ENCODE measurements around the gene WNT9A.
"Not testable (repeated sequence)": the region's sequence is repeated elsewhere in the genome, so short reads cannot be mapped to it uniquely, and the experiment has no call there.

WNT9A gene, protein sequence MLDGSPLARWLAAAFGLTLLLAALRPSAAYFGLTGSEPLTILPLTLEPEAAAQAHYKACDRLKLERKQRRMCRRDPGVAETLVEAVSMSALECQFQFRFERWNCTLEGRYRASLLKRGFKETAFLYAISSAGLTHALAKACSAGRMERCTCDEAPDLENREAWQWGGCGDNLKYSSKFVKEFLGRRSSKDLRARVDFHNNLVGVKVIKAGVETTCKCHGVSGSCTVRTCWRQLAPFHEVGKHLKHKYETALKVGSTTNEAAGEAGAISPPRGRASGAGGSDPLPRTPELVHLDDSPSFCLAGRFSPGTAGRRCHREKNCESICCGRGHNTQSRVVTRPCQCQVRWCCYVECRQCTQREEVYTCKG

DNA sequence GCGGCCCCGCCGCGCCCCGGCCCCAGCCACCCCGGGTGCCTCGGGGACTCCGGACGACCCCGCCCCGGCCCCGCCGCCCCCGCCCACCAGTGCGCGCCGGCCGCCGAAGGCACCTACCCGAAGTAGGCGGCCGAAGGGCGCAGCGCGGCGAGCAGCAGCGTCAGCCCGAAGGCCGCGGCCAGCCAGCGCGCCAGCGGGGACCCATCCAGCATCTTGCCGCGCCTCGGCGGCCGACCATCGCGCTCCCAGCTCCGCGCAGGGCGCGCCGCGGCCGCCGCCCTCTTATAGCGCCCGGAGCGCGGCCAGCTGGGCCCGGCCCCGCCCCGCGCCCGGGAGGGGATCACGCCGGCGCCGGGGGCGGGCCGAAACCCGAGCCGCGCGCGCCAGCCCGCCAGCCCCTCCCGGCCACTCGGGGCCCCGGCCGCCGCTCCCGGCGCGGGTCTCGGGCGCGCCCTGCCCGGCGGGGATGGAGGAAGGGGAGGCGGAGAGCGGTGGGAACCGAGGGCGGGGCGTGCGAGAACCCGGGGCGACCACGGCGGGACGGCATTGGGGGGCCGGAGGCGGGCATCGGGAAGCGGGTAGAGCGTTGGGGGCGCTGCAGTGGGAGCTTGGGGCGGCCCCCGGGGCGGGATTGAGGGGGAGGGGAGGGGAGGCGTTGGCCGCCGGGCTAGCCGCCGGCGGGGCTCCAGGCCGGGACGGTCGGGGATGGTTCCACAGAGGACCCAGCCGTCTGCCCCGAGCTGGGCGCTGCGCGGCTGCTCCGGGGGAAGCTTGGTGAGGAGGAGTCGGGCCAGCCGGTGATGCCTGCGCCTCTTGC is at the start of gene WNT9A:
Gene WNT9A, minus strand, starts transcription at position 257 of the 817 bp plus-strand sequence. Its CDS starts 45 bp downstream, at position 212.
- peak; percentile 95 for DNase-seq (ENCODE audit: low spot score)

DNA sequence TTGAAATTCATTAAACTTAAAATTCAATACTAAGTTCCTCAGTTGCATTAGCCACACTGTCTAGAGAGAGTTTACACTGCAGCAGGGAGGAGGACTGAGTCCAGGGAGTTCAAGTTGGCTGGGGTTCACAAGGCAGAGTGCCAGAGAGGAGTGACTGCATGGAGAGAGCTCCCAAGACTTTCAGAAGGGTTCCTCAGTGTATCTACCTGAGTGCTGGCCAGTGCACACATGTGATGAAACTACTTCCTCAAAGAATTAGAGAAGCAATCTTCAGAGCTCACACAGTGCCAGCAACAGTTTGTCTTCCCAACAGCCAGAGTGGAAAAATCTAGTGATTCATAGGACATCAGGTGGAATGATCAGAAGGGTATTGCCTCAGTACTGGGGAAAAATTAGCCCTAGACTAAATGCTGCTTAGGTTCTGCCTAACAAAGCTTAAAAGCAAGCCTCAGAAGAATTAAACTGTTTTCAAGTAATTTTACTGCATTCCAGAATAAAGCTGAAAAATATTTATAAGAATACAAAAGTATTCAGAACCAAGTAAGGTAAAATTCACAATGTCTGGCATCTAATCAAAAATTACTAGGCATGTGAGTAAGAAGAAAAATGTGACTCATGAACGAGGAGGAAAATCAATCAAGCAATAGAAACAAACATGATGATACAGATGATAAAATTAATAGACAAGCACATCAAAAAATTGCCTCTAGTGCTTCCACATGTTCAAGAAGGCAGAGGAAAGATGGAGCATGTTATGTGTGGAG is 48.6 kb upstream of the WNT9A start:
- DNase-seq (ENCODE audit: low spot score), result no peak

GRCh38 chr1:227994632-227995300 is 47.0 kb upstream of the WNT9A start:
- no peak for DNase-seq (ENCODE audit: low spot score)

- no peak for DNase-seq (ENCODE audit: low spot score)
These were observed 39.4 kb upstream of the WNT9A start for GRCh38 chr1:227987181-227987580.

- DNase-seq (ENCODE audit: low spot score), result not testable (repeated sequence)
These were observed 28.0 kb upstream of the WNT9A start for GRCh38 chr1:227975583-227976283.

GRCh38 chr1:227973724-227974288 is 26.1 kb upstream of the WNT9A start:
- not testable (repeated sequence) for DNase-seq (ENCODE audit: low spot score)

DNA sequence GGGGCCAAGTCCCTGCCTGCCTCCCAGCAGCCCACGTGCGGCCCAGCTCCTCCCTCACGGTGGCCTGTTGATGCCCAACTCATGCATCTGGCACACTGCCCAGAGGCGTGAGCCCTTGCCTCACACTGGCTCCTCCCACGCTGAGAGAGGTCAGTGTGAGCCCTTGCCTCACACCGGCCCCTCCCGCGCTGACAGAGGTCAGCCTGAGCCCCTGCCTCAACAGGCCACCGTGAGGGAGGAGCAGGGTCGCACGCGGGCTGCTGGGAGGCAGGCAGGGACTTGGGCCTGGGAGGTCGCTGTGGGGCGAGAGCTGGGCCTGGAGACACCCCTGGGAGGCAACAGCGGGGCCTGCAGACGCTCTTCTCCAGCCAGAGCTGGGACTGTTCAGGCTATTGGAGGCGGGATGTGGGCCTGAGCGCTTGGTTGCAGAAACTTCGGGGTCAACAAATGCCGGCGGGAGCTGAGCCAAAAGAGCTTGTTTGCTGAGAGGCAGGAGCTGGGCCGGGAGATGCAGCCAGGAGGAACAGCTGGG is 25.2 kb upstream of the WNT9A start:
- not testable (repeated sequence) for DNase-seq (ENCODE audit: low spot score)

GRCh38 chr1:227972283-227972679 is 24.5 kb upstream of the WNT9A start:
- DNase-seq (ENCODE audit: low spot score), result not testable (repeated sequence)

DNA sequence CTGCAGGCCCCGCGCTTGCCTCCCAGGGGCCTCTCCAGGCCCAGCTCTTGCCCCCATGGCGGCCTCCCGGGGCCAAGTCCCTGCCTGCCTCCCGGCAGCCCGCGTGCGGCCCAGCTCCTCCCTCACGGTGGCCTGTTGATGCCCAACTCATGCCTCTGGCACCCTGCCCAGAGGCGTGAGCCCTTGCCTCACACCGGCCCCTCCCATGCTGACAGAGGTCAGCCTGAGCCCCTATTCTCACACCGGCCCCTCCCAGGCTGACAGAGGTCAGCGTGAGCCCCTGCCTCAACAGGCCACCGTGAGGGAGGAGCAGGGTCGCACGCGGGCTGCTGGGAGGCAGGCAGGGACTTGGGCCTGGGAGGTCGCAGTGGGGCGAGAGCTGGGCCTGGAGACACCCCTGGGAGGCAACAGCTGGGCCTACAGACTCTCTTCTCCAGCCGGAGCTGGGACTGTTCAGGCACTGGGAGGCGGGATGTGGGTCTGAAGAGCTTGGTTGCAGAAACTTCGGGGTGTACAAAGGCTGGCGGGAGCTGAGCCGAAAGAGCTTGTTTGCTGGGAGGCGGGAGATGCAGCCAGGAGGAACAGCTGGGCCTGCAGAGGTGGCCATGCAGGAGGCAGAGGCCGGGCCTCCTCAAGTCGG is 24.0 kb upstream of the WNT9A start:
- not testable (repeated sequence) for DNase-seq (ENCODE audit: low spot score)

DNA sequence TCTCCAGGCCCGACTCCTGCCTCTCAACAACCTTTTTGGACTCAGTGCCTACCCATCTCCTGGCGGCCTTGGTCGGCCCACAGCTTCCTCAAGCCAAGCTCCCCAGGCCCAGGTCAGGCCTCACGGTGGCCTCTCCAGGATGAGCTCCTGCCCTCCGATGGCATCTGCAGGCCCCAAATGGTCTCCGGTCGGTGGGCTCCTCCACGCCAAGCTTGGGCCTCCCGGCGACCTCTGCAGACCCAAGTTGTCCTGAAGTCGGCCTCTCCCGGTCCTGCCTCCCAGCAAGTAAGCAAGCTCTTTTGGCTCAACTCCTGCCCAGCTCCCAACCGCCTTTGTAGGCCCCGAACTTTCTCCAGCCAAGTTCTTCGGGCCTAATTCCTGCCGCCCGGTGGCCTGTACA is 23.5 kb upstream of the WNT9A start:
- DNase-seq (ENCODE audit: low spot score), result not testable (repeated sequence)

- DNase-seq (ENCODE audit: low spot score), result not testable (repeated sequence)
These were observed 22.6 kb upstream of the WNT9A start for GRCh38 chr1:227970076-227970995.

DNA sequence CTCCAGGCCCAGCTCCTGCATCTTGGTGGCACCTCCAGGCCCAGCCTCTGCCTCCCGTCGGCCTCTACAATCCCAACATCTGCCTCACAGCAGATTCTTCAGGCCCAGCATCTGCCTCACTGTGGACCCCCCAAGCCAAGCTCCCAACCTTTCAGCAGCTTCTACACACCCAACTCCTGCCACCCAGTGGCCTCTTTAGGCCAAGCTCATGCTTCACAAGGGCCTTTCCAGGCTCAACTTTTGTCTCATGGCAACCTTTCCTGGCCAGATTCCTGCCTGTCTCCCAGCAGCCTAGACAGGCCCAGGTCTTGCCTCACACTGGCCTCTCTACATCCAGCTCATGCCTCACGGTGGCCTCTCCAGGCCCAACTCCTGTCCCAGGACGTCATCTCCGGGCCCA is 20.1 kb upstream of the WNT9A start:
- DNase-seq (ENCODE audit: low spot score), result not testable (repeated sequence)

DNA sequence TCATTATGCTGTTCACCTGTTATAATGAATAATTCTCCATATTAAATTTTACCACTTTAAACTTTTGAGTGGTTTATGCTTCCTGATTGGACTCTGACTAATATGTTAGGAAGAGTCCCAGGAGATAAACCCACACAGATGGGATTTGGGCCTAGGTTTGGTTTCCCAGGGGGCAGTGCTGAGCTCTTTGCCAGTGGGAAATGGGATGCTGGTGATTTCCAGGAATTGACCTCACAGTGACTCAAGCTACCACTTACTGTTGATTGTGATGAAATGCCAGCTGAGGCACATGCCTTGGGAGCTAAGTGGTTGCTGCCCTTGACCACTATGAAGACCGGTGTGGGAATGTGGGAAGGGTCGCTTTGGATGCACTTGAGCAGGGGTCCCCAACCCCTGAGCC is 19.0 kb upstream of the WNT9A start:
- not testable (repeated sequence) for DNase-seq (ENCODE audit: low spot score)

- DNase-seq (ENCODE audit: low spot score), result no peak
These were observed 14.1 kb upstream of the WNT9A start for GRCh38 chr1:227961651-227962466.

DNA sequence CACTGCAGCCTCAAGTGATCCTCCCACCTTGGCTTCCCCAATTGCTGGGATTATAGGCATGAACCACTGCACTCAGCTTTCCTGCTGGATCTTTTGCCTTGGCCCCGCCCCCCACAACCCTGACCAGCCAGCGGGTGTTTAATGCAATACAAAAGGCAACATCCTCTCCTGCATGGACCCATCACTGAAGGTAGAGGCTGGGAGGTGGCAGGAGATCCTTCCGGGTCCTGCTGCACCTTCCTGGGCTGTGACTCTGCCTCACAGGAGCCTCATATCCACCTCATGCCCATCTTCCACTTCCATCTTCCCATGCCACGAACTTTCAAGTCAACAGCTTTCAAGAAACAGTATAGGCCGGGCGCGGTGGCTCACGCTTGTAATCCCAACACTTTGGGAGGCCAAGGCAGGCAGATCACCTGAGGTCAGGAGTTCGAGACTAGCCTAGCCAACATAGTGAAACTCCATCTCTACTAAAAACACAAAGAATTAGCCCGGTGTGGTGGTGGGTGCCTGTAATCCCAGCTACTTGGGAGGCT is 11.7 kb upstream of the WNT9A start:
- no peak for DNase-seq (ENCODE audit: low spot score)

DNA sequence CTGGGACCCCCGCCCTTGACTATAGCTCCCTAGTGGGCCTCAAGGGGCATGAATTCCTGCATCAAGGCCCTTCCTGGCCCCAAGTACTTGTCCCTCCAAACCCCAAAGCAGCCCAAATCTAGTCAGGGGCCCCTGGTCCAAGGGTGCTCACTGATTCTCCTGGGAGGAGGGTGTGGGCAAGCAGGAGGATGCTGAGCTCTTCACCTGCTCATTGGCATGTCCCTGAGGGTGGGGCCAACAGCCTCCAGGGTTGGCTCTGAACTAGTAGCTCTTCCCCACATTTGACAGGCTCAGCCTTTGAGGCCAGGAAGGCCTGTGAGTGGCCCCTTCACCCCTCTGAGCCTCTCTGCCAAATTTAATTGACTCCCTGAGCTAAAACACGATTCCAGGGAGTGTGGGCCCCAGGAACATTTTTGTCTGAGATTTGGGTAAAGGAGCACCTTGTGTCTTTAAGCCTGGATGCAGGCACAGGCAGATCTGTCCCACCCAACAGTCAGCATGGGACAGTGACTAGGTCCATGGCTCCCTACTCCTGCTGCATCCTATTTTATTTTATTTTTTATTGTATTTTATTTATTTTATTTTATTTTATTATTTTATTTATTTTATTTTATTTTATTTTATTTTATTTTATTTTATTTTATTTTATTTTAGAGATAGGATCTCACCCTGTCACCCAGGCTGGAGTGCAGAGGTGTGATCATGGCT is 11.0 kb upstream of the WNT9A start:
- DNase-seq (ENCODE audit: low spot score), result no peak

- DNase-seq (ENCODE audit: low spot score), result no peak
These were observed 8.1 kb upstream of the WNT9A start for GRCh38 chr1:227955808-227956207.

Data from GM03348 (cell line).